ENCODE data around the gene PRICKLE4.
"Not testable (repeated sequence)": the region's sequence is repeated elsewhere in the genome, so short reads cannot be mapped to it uniquely, and the experiment has no call there.

PRICKLE4 gene

GRCh38 chr6:41798901-41799558, 18.4 kb downstream of the PRICKLE4 start:
- DNase-seq (ENCODE audit: low read depth) = no peak

GRCh38 chr6:41799559-41799911, 19.0 kb downstream of the PRICKLE4 start:
- DNase-seq (ENCODE audit: low read depth) = no peak

GRCh38 chr6:41801380-41801779, 20.8 kb downstream of the PRICKLE4 start:
- DNase-seq (ENCODE audit: low read depth) = peak; percentile 11

- DNase-seq (ENCODE audit: low read depth) = no peak
Measured at GRCh38 chr6:41805830-41806774, 25.5 kb downstream of the PRICKLE4 start.

GRCh38 chr6:41811095-41811494, 30.5 kb downstream of the PRICKLE4 start:
- no peak for DNase-seq (ENCODE audit: low read depth)

GRCh38 chr6:41811946-41812345, 31.4 kb downstream of the PRICKLE4 start:
- not testable (repeated sequence) for DNase-seq (ENCODE audit: low read depth)

GRCh38 chr6:41813469-41813868, 32.9 kb downstream of the PRICKLE4 start:
- no peak for DNase-seq (ENCODE audit: low read depth)

GRCh38 chr6:41813956-41814355, 33.4 kb downstream of the PRICKLE4 start:
- no peak for DNase-seq (ENCODE audit: low read depth)

- DNase-seq (ENCODE audit: low read depth) = no peak
Measured at GRCh38 chr6:41814629-41815028, 34.0 kb downstream of the PRICKLE4 start.

GRCh38 chr6:41815587-41815986, 35.0 kb downstream of the PRICKLE4 start:
- no peak for DNase-seq (ENCODE audit: low read depth)

- peak; percentile 52 for DNase-seq (ENCODE audit: low read depth)
Measured at GRCh38 chr6:41818271-41819054, 37.9 kb downstream of the PRICKLE4 start.

GRCh38 chr6:41821266-41821665, 40.7 kb downstream of the PRICKLE4 start:
- DNase-seq (ENCODE audit: low read depth) = no peak

- DNase-seq (ENCODE audit: low read depth) = no peak
Measured at GRCh38 chr6:41822021-41822420, 41.4 kb downstream of the PRICKLE4 start.

GRCh38 chr6:41823178-41823577, 42.6 kb downstream of the PRICKLE4 start:
- no peak for DNase-seq (ENCODE audit: low read depth)

- peak; percentile 47 for DNase-seq (ENCODE audit: low read depth)
Measured at GRCh38 chr6:41824571-41825569, 44.3 kb downstream of the PRICKLE4 start.

GRCh38 chr6:41826343-41827022, 45.9 kb downstream of the PRICKLE4 start:
- no peak for DNase-seq (ENCODE audit: low read depth)

GRCh38 chr6:41832263-41832662, 51.7 kb downstream of the PRICKLE4 start:
- DNase-seq (ENCODE audit: low read depth) = no peak

- peak; percentile 2 for DNase-seq (ENCODE audit: low read depth)
Measured at GRCh38 chr6:41836022-41836659, 55.6 kb downstream of the PRICKLE4 start.

- DNase-seq (ENCODE audit: low read depth) = peak; percentile 31
Measured at GRCh38 chr6:41836660-41837052, 56.1 kb downstream of the PRICKLE4 start.

Data from amniotic epithelial cell (primary cell).